ENCODE data around the gene TMSB10.
A peak's percentile ranks its signal among the peaks of the same experiment; 100 is the strongest.
"Not testable (repeated sequence)": the region's sequence is repeated elsewhere in the genome, so short reads cannot be mapped to it uniquely, and the experiment has no call there.

The TMSB10 gene

GRCh38 chr2:84905181-84906107, at the start of gene TMSB10:
TSS of gene TMSB10 (plus strand) at chr2:84905656.
- peak; percentile 92 for DNase-seq

- DNase-seq: no peak
These were observed 49.7 kb upstream of the TMSB10 start for GRCh38 chr2:84855731-84856130.

GRCh38 chr2:84856787-84857186, 48.7 kb upstream of the TMSB10 start:
- DNase-seq: peak; percentile 47

GRCh38 chr2:84857566-84857965, 47.9 kb upstream of the TMSB10 start:
- DNase-seq: no peak

GRCh38 chr2:84858123-84858522, 47.3 kb upstream of the TMSB10 start:
- no peak for DNase-seq

- no peak for DNase-seq
These were observed 46.5 kb upstream of the TMSB10 start for GRCh38 chr2:84858937-84859336.

GRCh38 chr2:84861539-84861938, 43.9 kb upstream of the TMSB10 start:
- DNase-seq: no peak

GRCh38 chr2:84862006-84862405, 43.5 kb upstream of the TMSB10 start:
- DNase-seq: no peak

- DNase-seq: peak; percentile 66
These were observed 40.2 kb upstream of the TMSB10 start for GRCh38 chr2:84865181-84865783.

GRCh38 chr2:84866122-84866521, 39.3 kb upstream of the TMSB10 start:
- DNase-seq: no peak

GRCh38 chr2:84868327-84868726, 37.1 kb upstream of the TMSB10 start:
- not testable (repeated sequence) for DNase-seq

GRCh38 chr2:84870306-84870705, 35.1 kb upstream of the TMSB10 start:
- DNase-seq: no peak

GRCh38 chr2:84872691-84873090, 32.8 kb upstream of the TMSB10 start:
- DNase-seq: not testable (repeated sequence)

GRCh38 chr2:84873350-84873749, 32.1 kb upstream of the TMSB10 start:
- no peak for DNase-seq

- DNase-seq: no peak
These were observed 30.9 kb upstream of the TMSB10 start for GRCh38 chr2:84874381-84875212.

- DNase-seq: no peak
These were observed 30.3 kb upstream of the TMSB10 start for GRCh38 chr2:84875213-84875560.

- not testable (repeated sequence) for DNase-seq
These were observed 29.8 kb upstream of the TMSB10 start for GRCh38 chr2:84875619-84876018.

- no peak for DNase-seq
These were observed 29.1 kb upstream of the TMSB10 start for GRCh38 chr2:84876369-84876768.

GRCh38 chr2:84878459-84878858, 27.0 kb upstream of the TMSB10 start:
- no peak for DNase-seq

GRCh38 chr2:84878896-84879583, 26.4 kb upstream of the TMSB10 start:
- DNase-seq: no peak

- peak; percentile 35 for DNase-seq
These were observed 25.7 kb upstream of the TMSB10 start for GRCh38 chr2:84879584-84880394.

GRCh38 chr2:84880395-84880644, 25.1 kb upstream of the TMSB10 start:
- DNase-seq: no peak

Measured in hematopoietic multipotent progenitor cell treated with erythropoietin and hydrocortisone succinate and interleukin-3 and kit ligand, for 4 days (in vitro differentiated cells).